ENCODE measurements around the gene AGRP. TPM values are rescaled to one million over a fixed set of nuclear protein-coding genes. Genes with fewer than 3 reads are reported as not detected.

The AGRP gene
- total and polyA plus RNA-seq, 11 donors: not detected

DNA sequence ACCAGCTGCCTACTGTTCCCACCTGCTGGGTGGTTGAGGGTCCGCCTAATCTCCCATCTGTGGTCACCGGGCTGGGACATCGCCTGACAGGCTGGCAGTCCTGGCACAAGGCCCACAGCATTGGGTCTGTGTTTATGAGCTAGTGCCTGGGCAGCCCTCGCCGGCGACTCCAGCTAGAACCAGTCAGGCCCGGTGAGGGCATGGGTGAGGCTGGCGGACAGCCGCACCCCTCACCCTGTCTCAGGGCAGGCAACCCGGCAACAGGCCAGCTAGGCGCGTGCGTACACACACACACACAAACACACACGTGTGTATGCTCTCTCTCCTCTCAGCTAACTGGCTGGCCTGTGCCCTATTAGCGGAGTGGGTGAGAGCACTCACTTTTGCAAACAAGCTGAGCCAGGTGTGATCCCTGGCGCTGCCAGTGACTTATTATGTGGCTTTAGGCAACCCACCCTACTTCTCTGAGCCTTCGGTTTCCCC is 42.0 kb downstream of the AGRP start:
- H3K4me3 ChIP-seq: no peak overlapping the region
- no peak for TF ChIP-seq CTCF (IDR thresholded peaks at IDR 0.05)
- no peak for TF ChIP-seq POLR2A (IDR thresholded peaks at IDR 0.05)
- H3K27ac ChIP-seq: peak overlapping the region in 7 of 12 donors; percentile 21 to 73 (median 55)
- no peaks in the 10 kb centered on the region for H3K27me3 ChIP-seq
- intact Hi-C loops (cut with DNase I): no loop called here
- H3K9me3 ChIP-seq: no peaks in the 10 kb centered on the region
- ATAC-seq (peak; percentile 45 to 85 (median 68)), DNase-seq (peak in 4 of 5 donors; percentile 60 to 80 (median 72))
- H3K36me3 ChIP-seq: peaks cover 0 to 87% (median 29%) of the 10 kb centered on the region in 9 donors
- peaks cover 5 to 58% (median 47%) of the 10 kb centered on the region in 12 donors for H3K4me1 ChIP-seq
- 47 to 65% (median 59%) methylated on average over 14 to 17 of the region's 17 CpGs for WGBS, 4 donors

GRCh38 chr16:67438824-67439393 is 44.4 kb downstream of the AGRP start:
- peaks cover 0 to 34% (median 23%) of the 10 kb centered on the region in 12 donors for H3K4me1 ChIP-seq
- no peaks in the 10 kb centered on the region for H3K27me3 ChIP-seq
- no peaks in the 10 kb centered on the region for H3K9me3 ChIP-seq
- TF ChIP-seq CTCF (IDR thresholded peaks at IDR 0.05) (no peak), POLR2A (IDR thresholded peaks at IDR 0.05) (no peak)
- DNase-seq: no peak
- H3K36me3 ChIP-seq: peaks cover 0 to 71% (median 29%) of the 10 kb centered on the region in 9 donors
- no peak overlapping the region for H3K27ac ChIP-seq
- WGBS, 4 donors: 93 to 98% (median 96%) methylated on average over 19 of the region's 19 CpGs
- H3K4me3 ChIP-seq: no peak overlapping the region
- ATAC-seq: no peak
- intact Hi-C loops (cut with DNase I): no loop called here

DNA sequence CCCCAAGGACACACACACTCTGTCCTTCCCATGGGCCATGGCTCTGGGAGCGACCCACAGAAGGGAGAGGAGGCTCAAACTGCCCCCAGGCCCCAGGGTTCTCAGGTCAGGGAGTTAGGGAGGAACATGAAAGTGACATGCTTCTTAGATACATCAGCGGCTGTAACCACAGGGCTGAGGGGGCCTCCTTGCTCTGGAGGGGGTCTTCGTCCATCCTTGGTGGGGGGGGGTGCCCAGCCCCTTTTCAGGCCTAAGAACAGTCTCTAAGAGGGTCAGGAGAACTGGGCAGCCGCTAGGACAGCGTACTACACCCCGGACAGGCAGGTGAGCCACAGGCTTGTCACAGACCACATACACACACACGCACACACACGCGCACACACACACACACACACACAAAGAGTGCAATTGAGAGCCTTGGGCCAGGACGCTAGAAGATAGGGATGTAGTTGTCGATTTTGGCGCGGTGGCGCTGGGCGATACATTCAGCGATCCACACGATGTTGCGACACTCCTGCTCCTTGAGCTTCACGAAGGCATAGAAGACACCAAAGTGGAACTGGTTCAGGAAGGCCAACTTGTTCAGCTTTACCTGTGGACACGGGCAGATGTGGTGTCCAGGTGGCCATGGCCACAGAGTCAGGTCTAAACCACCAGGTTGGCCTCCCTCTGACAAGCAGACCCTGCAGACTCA is 45.1 kb downstream of the AGRP start:
- no peaks in the 10 kb centered on the region for H3K27me3 ChIP-seq
- ATAC-seq (no peak), DNase-seq (no peak)
- WGBS, 4 donors: 94 to 97% (median 95%) methylated on average over 20 of the region's 20 CpGs
- H3K4me1 ChIP-seq: peaks cover 0 to 27% (median 17%) of the 10 kb centered on the region in 12 donors
- intact Hi-C loops (cut with DNase I): no loop called here
- no peaks in the 10 kb centered on the region for H3K9me3 ChIP-seq
- TF ChIP-seq POLR2A (IDR thresholded peaks at IDR 0.05) (no peak), CTCF (IDR thresholded peaks at IDR 0.05) (no peak)
- no peak overlapping the region for H3K4me3 ChIP-seq
- H3K36me3 ChIP-seq: peaks cover 0 to 65% (median 29%) of the 10 kb centered on the region in 9 donors
- H3K27ac ChIP-seq: no peak overlapping the region

DNA sequence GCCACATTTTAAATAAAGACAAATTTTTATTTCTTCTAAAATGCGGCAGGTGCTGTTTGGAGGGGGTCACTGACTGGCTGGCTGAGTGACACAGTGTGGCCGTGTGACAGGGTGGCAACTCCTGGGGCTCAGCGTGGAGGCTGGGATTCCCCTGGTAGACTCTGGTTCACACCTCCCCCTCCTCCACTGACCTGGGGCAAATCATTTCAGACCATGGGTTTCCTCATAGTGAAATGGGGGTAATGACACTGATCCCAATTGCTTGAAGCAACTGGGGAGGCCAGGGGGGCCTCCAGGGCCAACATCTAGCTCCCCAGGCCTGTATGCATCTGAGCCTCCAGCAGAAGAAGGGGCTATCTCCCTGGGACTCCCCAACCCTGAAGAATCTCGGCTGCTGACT is 45.8 kb downstream of the AGRP start:
- intact Hi-C loops (cut with DNase I): no loop called here
- TF ChIP-seq CTCF (IDR thresholded peaks at IDR 0.05) (no peak), POLR2A (IDR thresholded peaks at IDR 0.05) (no peak)
- WGBS, 4 donors: 87 to 93% (median 92%) methylated on average over 4 of the region's 4 CpGs
- H3K4me3 ChIP-seq: no peak overlapping the region
- peaks cover 0 to 58% (median 29%) of the 10 kb centered on the region in 9 donors for H3K36me3 ChIP-seq
- peaks cover 0 to 20% (median 12%) of the 10 kb centered on the region in 12 donors for H3K4me1 ChIP-seq
- H3K27ac ChIP-seq: no peak overlapping the region
- DNase-seq: no peak
- H3K9me3 ChIP-seq: no peaks in the 10 kb centered on the region
- no peaks in the 10 kb centered on the region for H3K27me3 ChIP-seq
- ATAC-seq: no peak

Data from heart left ventricle (tissue), 16 donors.